ENCODE data around the gene TM4SF18. TPM values are rescaled to one million over a fixed set of nuclear protein-coding genes. Genes with fewer than 3 reads are reported as not detected.

TM4SF18 gene
- total RNA-seq, 1 experiment from 2014 or later, result not detected

- Histone ChIP-seq H2AFZ (no peak overlapping the region), H3K4me1 (replicated peaks; ENCODE audit: insufficient read depth) (peaks cover 27% of the 10 kb centered on the region), H3K9me3 (ENCODE audit: insufficient read depth, low read depth) (peaks cover 5% of the 10 kb centered on the region; the same call in 1 of the 2 replicates), H3K79me2 (ENCODE audit: low read depth) (no peaks in the 10 kb centered on the region), H3K9me2 (ENCODE audit: insufficient read depth) (no peaks in the 10 kb centered on the region), H3F3A (ENCODE audit: insufficient read depth, low read depth) (peaks cover 28% of the 10 kb centered on the region), H3K27ac (no peak overlapping the region), H4K20me1 (ENCODE audit: insufficient read depth) (no peaks in the 10 kb centered on the region), H3K36me3 (ENCODE audit: low read depth) (no peaks in the 10 kb centered on the region), H3K4me3 (no peak overlapping the region), H3K4me2 (no peak overlapping the region), H3K27me3 (ENCODE audit: insufficient read depth, low read depth) (no peaks in the 10 kb centered on the region)
- ChIA-PET CTCF (no interaction called here), POLR2A (ENCODE audit: unreplicated experiment) (no interaction called here)
- no peak for DNase-seq
- no peak for TF ChIP-seq EZH2 (IDR thresholded peaks at IDR 0.05; ENCODE audit: low read depth)
- no peak for TF ChIP-seq CTCF (conservative IDR thresholded peaks at IDR 0.05)
- intact Hi-C loops (cut with micrococcal nuclease; ENCODE audit: unreplicated experiment), result no loop called here
- BruUV-seq (replicated peaks), result no TSS peak
Observed at GRCh38 chr3:149336925-149337324, 3.5 kb upstream of the TM4SF18 start.

DNA sequence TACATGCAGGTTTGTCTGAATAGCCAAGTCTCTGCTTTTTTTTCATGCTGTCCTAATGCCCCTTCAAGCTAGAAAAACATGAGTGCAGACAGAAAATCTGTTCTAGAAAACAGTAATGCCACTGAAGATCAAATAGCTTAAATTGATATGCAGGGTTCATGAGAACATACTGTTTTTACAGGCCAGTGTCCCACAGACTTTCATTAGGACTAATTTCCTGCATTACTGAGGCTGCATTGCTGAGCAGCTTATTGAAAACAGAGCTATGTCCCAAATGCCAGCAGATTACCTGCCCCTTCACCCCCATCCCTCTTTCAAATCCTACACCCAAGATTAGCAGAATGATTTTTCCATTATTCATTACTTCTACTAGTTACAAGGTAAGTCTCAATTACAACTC is 665 bp downstream of the TM4SF18 start:
- POLR2A ChIA-PET (ENCODE audit: unreplicated experiment), result interaction anchor here (0.6 kb wide), 1 partner anchor 46 kb away, joined by 4 read pairs; no protein-coding TSS in a partner anchor
- no peaks in the 10 kb centered on the region for H3F3A ChIP-seq (ENCODE audit: insufficient read depth, low read depth)
- H3K4me2 ChIP-seq, result no peak overlapping the region
- no peak for DNase-seq
- no peaks in the 10 kb centered on the region for H3K27me3 ChIP-seq (ENCODE audit: insufficient read depth, low read depth)
- H3K4me1 ChIP-seq (replicated peaks; ENCODE audit: insufficient read depth), result peaks cover 5% of the 10 kb centered on the region; the same call in 1 of the 2 replicates
- H3K4me3 ChIP-seq, result no peak overlapping the region
- no peaks in the 10 kb centered on the region for H3K79me2 ChIP-seq (ENCODE audit: low read depth)
- no peaks in the 10 kb centered on the region for H3K36me3 ChIP-seq (ENCODE audit: low read depth)
- H3K9me2 ChIP-seq (ENCODE audit: insufficient read depth), result no peaks in the 10 kb centered on the region
- no peak overlapping the region for H3K27ac ChIP-seq
- CTCF ChIA-PET, result interaction anchor here (0.6 kb wide), 1 partner anchor 1266 kb away, joined by 3 read pairs; no protein-coding TSS in a partner anchor
- intact Hi-C loops (cut with micrococcal nuclease; ENCODE audit: unreplicated experiment), result no loop called here
- H3K9me3 ChIP-seq (ENCODE audit: insufficient read depth, low read depth), result no peaks in the 10 kb centered on the region
- no peak for TF ChIP-seq EZH2 (IDR thresholded peaks at IDR 0.05; ENCODE audit: low read depth)
- TF ChIP-seq CTCF (conservative IDR thresholded peaks at IDR 0.05), result no peak
- no TSS peak for BruUV-seq (replicated peaks)
- H4K20me1 ChIP-seq (ENCODE audit: insufficient read depth), result no peaks in the 10 kb centered on the region
- H2AFZ ChIP-seq, result no peak overlapping the region; the same call in 1 of the 2 replicates

- no TSS peak for BruUV-seq (replicated peaks)
- Histone ChIP-seq H4K20me1 (ENCODE audit: insufficient read depth) (no peaks in the 10 kb centered on the region), H3K79me2 (ENCODE audit: low read depth) (no peaks in the 10 kb centered on the region), H3K9me2 (ENCODE audit: insufficient read depth) (no peaks in the 10 kb centered on the region), H3K4me1 (replicated peaks; ENCODE audit: insufficient read depth) (peaks cover 5% of the 10 kb centered on the region; the same call in 1 of the 2 replicates), H3K9me3 (ENCODE audit: insufficient read depth, low read depth) (no peaks in the 10 kb centered on the region), H3K27ac (no peak overlapping the region), H2AFZ (no peak overlapping the region), H3K4me3 (no peak overlapping the region), H3K36me3 (ENCODE audit: low read depth) (no peaks in the 10 kb centered on the region), H3K27me3 (ENCODE audit: insufficient read depth, low read depth) (no peaks in the 10 kb centered on the region), H3K4me2 (no peak overlapping the region), H3F3A (ENCODE audit: insufficient read depth, low read depth) (no peaks in the 10 kb centered on the region)
- no peak for DNase-seq
- ChIA-PET POLR2A (ENCODE audit: unreplicated experiment) (interaction anchor here (0.6 kb wide), 1 partner anchor 45 kb away, joined by 4 read pairs; no protein-coding TSS in a partner anchor), CTCF (no interaction called here)
- intact Hi-C loops (cut with micrococcal nuclease; ENCODE audit: unreplicated experiment), result no loop called here
- TF ChIP-seq EZH2 (IDR thresholded peaks at IDR 0.05; ENCODE audit: low read depth), result no peak
- no peak for TF ChIP-seq CTCF (conservative IDR thresholded peaks at IDR 0.05)
Observed at GRCh38 chr3:149332227-149332765, 1.1 kb downstream of the TM4SF18 start.

Data from PC-9 (cell line).